GM23248 (cell line): ENCODE data around the gene TCTN1.

ENCODE experiments used
- EZH2 ChIP-seq: fragments of 200-600 bp; sonication (generic); IDR thresholded peaks from 2 replicates; pipeline ENCODE4 v1.6.1; 2018; ENCODE audit warnings: antibody characterized with exemption, mild to moderate bottlenecking; ENCODE audit not compliant: insufficient read depth, poor library complexity, severe bottlenecking
- EZH2phosphoT487 ChIP-seq: fragments of 200-600 bp; sonication (generic); IDR thresholded peaks from 2 replicates; pipeline ENCODE4 v1.6.1; 2018; ENCODE audit warnings: antibody characterized with exemption, moderate library complexity, mild to moderate bottlenecking, low read depth; ENCODE audit not compliant: insufficient read depth

- TF ChIP-seq EZH2phosphoT487, result no peak
- TF ChIP-seq EZH2, result no peak
Observed at GRCh38 chr12:110641521-110641920, 27.6 kb downstream of the TCTN1 start.
